HEK293 (cell line): ENCODE results near the gene CENPM.

Experiments used
- CTCF ChIA-PET: fragments of 350-600 bp; formaldehyde crosslinking; extraction: SDS; loops from one replicate; lab custom pipeline; 2021; ENCODE audit warnings: antibody characterized with exemption; lab: Yijun Ruan, JAX
- POLR2A ChIA-PET: fragments of 300-600 bp; formaldehyde crosslinking; extraction: SDS; loops from one replicate; lab custom pipeline; 2020; ENCODE audit warnings: antibody characterized with exemption, inconsistent platforms; lab: Yijun Ruan, JAX
- H3K27ac ChIP-seq: fragments of 200-500 bp; sonication (Bioruptor generic); 2 replicates; pipeline ENCODE4 v1.5.1; 2014; ENCODE audit warnings: low read depth, low read length, control low read depth, inconsistent platforms; ENCODE audit errors: extremely low read depth
- H3K36me3 ChIP-seq, 2 experiments: fragments of 200-500 bp in 1 of 2; sonication (Bioruptor generic) in 1 of 2; 1 replicate in 1 of 2; 2 replicates in 1 of 2; pipeline ENCODE4 v1.5.1; 2014 to 2017; ENCODE audit warnings: inconsistent platforms in 2 of 2, low read length in 2 of 2; ENCODE audit not compliant: control insufficient read depth in 2 of 2, insufficient read depth in 1 of 2
- H3K4me1 ChIP-seq: fragments of 200-500 bp; sonication (Bioruptor generic); 2 replicates; pipeline ENCODE4 v1.5.1; 2014; ENCODE audit warnings: mild to moderate bottlenecking, low read length, inconsistent platforms; ENCODE audit not compliant: control insufficient read depth, insufficient read depth
- H3K4me3 ChIP-seq: 2 replicates; pipeline ENCODE4 v1.5.1; 2011; ENCODE audit warnings: low read depth, mild to moderate bottlenecking, control low read depth, low read length, moderate library complexity
- H3K9me3 ChIP-seq: fragments of 200-500 bp; sonication (Bioruptor generic); 2 replicates; pipeline ENCODE4 v1.5.1; 2014; ENCODE audit warnings: low read depth, low read length, inconsistent platforms; ENCODE audit not compliant: control insufficient read depth, insufficient read depth
- OSR2 ChIP-seq: fragments of 450-650 bp; formaldehyde crosslinking; IDR thresholded peaks from 2 replicates; pipeline ENCODE4 v1.5.1; 2016; ENCODE audit warnings: missing biosample characterization, missing genetic modification characterization
- REPIN1 ChIP-seq: fragments of 450-650 bp; formaldehyde crosslinking; IDR thresholded peaks from 2 replicates; pipeline ENCODE4 v1.5.1; 2017; ENCODE audit warnings: missing biosample characterization, missing genetic modification characterization, low read depth
- ZBTB26 ChIP-seq: fragments of 450-650 bp; formaldehyde crosslinking; optimal IDR thresholded peaks from 2 replicates; pipeline ENCODE3; 2016; ENCODE audit warnings: missing biosample characterization, mild to moderate bottlenecking, missing genetic modification characterization
- ZIC2 ChIP-seq: fragments of 450-650 bp; formaldehyde crosslinking; IDR thresholded peaks from 2 replicates; pipeline ENCODE4 v1.5.1; 2016; ENCODE audit warnings: missing biosample characterization, missing genetic modification characterization
- ZNF175 ChIP-seq: fragments of 450-650 bp; formaldehyde crosslinking; IDR thresholded peaks from 2 replicates; pipeline ENCODE4 v1.5.1; 2016; ENCODE audit warnings: missing biosample characterization, missing genetic modification characterization
- ZNF19 ChIP-seq: fragments of 450-650 bp; formaldehyde crosslinking; IDR thresholded peaks from 2 replicates; pipeline ENCODE4; 2016; ENCODE audit warnings: missing biosample characterization, missing genetic modification characterization, low read depth
- ZNF266 ChIP-seq: fragments of 450-650 bp; formaldehyde crosslinking; IDR thresholded peaks from 2 replicates; pipeline ENCODE4 v1.5.1; 2016; ENCODE audit warnings: missing biosample characterization, missing genetic modification characterization, low read depth
- ZNF311 ChIP-seq: fragments of 450-650 bp; formaldehyde crosslinking; IDR thresholded peaks from 2 replicates; pipeline ENCODE4 v1.5.1; 2017; ENCODE audit warnings: missing biosample characterization, missing genetic modification characterization, borderline replicate concordance
- ZNF473 ChIP-seq: fragments of 450-650 bp; formaldehyde crosslinking; IDR thresholded peaks from 2 replicates; pipeline ENCODE4 v1.5.1; 2017; ENCODE audit warnings: missing biosample characterization, missing genetic modification characterization
- ZNF48 ChIP-seq: fragments of 450-650 bp; formaldehyde crosslinking; IDR thresholded peaks from 2 replicates; pipeline ENCODE4 v1.5.1; 2016; ENCODE audit warnings: missing biosample characterization, missing genetic modification characterization
- ZNF585B ChIP-seq: fragments of 450-650 bp; formaldehyde crosslinking; IDR thresholded peaks from 2 replicates; pipeline ENCODE4 v1.5.1; 2016; ENCODE audit warnings: missing biosample characterization, missing genetic modification characterization

The CENPM gene

GRCh38 chr22:41893591-41894375, 53.2 kb downstream of the CENPM start (continued):
- TF ChIP-seq ZNF266 (tag by site-specific recombination) = no peak
- TF ChIP-seq ZNF19 (tag by site-specific recombination) = no peak
- no peak for TF ChIP-seq ZNF48 (tag by site-specific recombination)
- TF ChIP-seq OSR2 (tag by site-specific recombination) = no peak
- TF ChIP-seq REPIN1 (tag by site-specific recombination) = no peak
- no peak for TF ChIP-seq ZNF311

DNA sequence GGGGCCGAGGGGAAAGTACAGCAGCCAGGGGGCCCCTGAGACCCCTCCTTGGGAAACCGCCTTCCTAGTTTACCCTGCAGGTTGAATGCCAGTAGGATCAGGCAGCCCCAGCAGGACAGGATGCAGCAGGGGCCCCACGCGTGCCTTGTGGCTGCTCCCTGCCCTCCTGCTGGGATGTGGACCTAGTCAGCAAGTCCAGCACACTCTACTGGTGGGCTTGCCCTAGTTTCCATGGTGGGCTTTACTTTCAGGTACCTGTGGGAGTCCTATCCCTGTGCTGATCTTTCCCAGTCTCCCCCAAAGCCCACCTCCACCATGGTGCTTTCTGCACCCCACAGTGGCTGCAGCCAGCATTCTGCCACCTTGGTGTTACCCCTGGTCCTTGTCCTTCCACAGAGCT, 54.2 kb downstream of the CENPM start:
- TF ChIP-seq ZIC2 (tag by site-specific recombination) = peak; percentile 51; the same call in 1 of the 2 replicates
- no peak for TF ChIP-seq ZNF175 (tag by site-specific recombination)
- TF ChIP-seq ZNF585B (tag by site-specific recombination) = no peak
- peaks cover 38 to 73% of the 10 kb centered on the region in 2 experiments for H3K36me3 ChIP-seq
- CTCF ChIA-PET = no interaction called here

DNA sequence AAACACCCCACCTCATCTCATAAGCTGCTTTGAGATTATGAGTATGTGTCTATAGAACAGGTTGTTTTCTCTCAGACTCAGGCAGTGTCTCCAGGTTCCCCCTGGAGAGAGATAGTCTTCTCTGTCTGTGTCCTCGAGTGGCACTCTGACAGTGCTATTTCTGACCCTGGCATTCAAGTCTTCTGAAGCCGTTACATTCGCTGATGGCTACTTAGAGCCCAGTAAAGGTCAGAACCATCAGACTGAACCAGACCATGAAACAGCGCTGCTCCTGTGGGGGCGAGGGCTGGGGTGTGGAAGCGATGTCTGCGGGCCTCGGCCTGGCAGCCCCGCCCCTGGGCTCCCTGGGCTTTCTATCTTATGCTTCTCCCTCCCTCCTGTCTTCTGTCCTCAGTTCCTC, 55.5 kb downstream of the CENPM start:
- H3K4me3 ChIP-seq = no peak overlapping the region
- POLR2A ChIA-PET = no interaction called here
- H3K9me3 ChIP-seq = no peaks in the 10 kb centered on the region
- H3K27ac ChIP-seq = no peak overlapping the region
- CTCF ChIA-PET = interaction anchor here (0.9 kb wide), 2 partner anchors 49 to 194 kb away, joined by 3 read pairs; no protein-coding TSS in a partner anchor
- TF ChIP-seq ZNF48 (tag by site-specific recombination) (no peak), ZNF473 (tag by site-specific recombination) (no peak), OSR2 (tag by site-specific recombination) (no peak), ZBTB26 (tag by site-specific recombination) (no peak)
- peaks cover 50 to 73% of the 10 kb centered on the region in 2 experiments for H3K36me3 ChIP-seq
- no peaks in the 10 kb centered on the region for H3K4me1 ChIP-seq

More for the DNA sequence above, 54.2 kb downstream of the CENPM start:
- Histone ChIP-seq H3K9me3 (no peaks in the 10 kb centered on the region), H3K4me3 (no peak overlapping the region), H3K27ac (no peak overlapping the region), H3K4me1 (no peaks in the 10 kb centered on the region)
- POLR2A ChIA-PET = no interaction called here
